D341Med (cell line): ENCODE measurements around the gene PSG4.
"Not testable (repeated sequence)": the region's sequence is repeated elsewhere in the genome, so short reads cannot be mapped to it uniquely, and the experiment has no call there.

ENCODE experiments used
- DNase-seq: peaks from one replicate; pipeline ENCODE4 v3.0.0; 2012; ENCODE audit warnings: low spot score

Gene PSG4

GRCh38 chr19:43198686-43199419 is 6.6 kb downstream of the PSG4 start:
- DNase-seq = not testable (repeated sequence)

- DNase-seq = not testable (repeated sequence)
Measured at GRCh38 chr19:43197666-43198397, 7.6 kb downstream of the PSG4 start.

GRCh38 chr19:43194397-43194796 is 11.0 kb downstream of the PSG4 start:
- not testable (repeated sequence) for DNase-seq

GRCh38 chr19:43192381-43193155 is 12.9 kb downstream of the PSG4 start:
- DNase-seq = not testable (repeated sequence)

GRCh38 chr19:43188092-43188491 is 17.3 kb downstream of the PSG4 start:
- DNase-seq = not testable (repeated sequence)

GRCh38 chr19:43186311-43186935 is 19.0 kb downstream of the PSG4 start, which contains the start of gene PSG5:
PSG5 (minus strand) TSS chr19:43186536; CDS start chr19:43186405, 131 bp downstream.
- not testable (repeated sequence) for DNase-seq

GRCh38 chr19:43181869-43182771 is 23.3 kb downstream of the PSG4 start:
- not testable (repeated sequence) for DNase-seq

- DNase-seq = not testable (repeated sequence)
Measured at GRCh38 chr19:43179569-43180147, 25.8 kb downstream of the PSG4 start.

- not testable (repeated sequence) for DNase-seq
Measured at GRCh38 chr19:43178577-43178976, 26.9 kb downstream of the PSG4 start.

- not testable (repeated sequence) for DNase-seq
Measured at GRCh38 chr19:43165906-43166305, 39.5 kb downstream of the PSG4 start.

GRCh38 chr19:43163135-43163534 is 42.3 kb downstream of the PSG4 start:
- DNase-seq = not testable (repeated sequence)

GRCh38 chr19:43162261-43162660 is 43.2 kb downstream of the PSG4 start:
- not testable (repeated sequence) for DNase-seq

GRCh38 chr19:43152214-43152613 is 53.2 kb downstream of the PSG4 start:
- DNase-seq = no peak

- DNase-seq = not testable (repeated sequence)
Measured at GRCh38 chr19:43149788-43150187, 55.6 kb downstream of the PSG4 start.

- DNase-seq = no peak
Measured at GRCh38 chr19:43148233-43148632, 57.2 kb downstream of the PSG4 start.
